ENCODE data around the gene TSHZ2.
A peak's percentile ranks its signal among the peaks of the same experiment; 100 is the strongest.

The TSHZ2 gene, protein sequence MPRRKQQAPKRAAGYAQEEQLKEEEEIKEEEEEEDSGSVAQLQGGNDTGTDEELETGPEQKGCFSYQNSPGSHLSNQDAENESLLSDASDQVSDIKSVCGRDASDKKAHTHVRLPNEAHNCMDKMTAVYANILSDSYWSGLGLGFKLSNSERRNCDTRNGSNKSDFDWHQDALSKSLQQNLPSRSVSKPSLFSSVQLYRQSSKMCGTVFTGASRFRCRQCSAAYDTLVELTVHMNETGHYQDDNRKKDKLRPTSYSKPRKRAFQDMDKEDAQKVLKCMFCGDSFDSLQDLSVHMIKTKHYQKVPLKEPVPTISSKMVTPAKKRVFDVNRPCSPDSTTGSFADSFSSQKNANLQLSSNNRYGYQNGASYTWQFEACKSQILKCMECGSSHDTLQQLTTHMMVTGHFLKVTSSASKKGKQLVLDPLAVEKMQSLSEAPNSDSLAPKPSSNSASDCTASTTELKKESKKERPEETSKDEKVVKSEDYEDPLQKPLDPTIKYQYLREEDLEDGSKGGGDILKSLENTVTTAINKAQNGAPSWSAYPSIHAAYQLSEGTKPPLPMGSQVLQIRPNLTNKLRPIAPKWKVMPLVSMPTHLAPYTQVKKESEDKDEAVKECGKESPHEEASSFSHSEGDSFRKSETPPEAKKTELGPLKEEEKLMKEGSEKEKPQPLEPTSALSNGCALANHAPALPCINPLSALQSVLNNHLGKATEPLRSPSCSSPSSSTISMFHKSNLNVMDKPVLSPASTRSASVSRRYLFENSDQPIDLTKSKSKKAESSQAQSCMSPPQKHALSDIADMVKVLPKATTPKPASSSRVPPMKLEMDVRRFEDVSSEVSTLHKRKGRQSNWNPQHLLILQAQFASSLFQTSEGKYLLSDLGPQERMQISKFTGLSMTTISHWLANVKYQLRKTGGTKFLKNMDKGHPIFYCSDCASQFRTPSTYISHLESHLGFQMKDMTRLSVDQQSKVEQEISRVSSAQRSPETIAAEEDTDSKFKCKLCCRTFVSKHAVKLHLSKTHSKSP (N-terminal part only)

GRCh38 chr20:52972190-52972937 lies at the start of gene TSHZ2:
TSS of gene TSHZ2 (plus strand) at chr20:52972358. CDS start at chr20:52973294, 936 bp downstream.
- peak; percentile 33 for DNase-seq (ENCODE audit: low read depth)

- DNase-seq (ENCODE audit: low read depth) = no peak
These were observed 49.7 kb upstream of the TSHZ2 start for GRCh38 chr20:52922436-52922835.

GRCh38 chr20:52923123-52923937 lies 48.8 kb upstream of the TSHZ2 start:
- DNase-seq (ENCODE audit: low read depth) = no peak

DNA sequence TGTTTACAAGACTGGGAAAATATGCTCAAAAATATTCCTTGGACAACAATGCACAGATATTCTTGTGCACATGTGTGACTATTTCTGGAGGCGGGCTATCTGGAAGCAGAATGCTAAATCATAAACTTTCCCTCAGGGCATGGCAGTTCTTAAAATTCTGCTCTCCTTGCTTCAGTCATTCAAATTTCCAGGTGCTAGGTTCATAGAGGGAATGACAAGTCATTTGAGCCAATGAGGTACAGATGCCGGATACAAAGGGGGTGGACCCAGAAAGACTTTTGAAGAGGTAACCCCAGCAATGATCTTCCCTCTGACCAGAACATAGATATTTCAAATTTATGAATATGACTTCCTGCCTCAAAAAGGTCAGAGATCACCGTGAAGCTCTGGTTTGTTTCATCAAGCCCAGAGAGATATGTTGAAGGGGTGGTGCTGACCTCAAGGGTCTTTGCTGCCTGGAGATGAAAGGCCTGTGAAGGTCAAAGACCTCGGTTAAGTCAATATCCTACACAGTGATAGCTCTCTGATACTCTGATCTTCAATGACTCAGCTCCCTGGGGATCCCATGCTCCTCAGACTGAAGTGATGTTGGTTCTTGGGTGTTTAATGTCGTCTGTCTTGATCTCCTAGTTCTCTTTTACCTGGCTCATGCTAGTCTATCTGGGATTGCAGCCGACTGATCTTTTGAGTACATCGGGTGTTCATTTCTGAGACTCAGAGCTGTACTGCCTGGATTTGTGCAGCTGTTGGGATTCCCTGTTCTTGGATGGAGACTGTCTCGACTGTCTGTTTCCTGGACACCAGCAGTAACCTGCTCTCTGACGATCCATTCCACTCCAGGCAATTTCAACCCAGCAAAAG lies 47.5 kb upstream of the TSHZ2 start:
- DNase-seq (ENCODE audit: low read depth) = no peak

DNA sequence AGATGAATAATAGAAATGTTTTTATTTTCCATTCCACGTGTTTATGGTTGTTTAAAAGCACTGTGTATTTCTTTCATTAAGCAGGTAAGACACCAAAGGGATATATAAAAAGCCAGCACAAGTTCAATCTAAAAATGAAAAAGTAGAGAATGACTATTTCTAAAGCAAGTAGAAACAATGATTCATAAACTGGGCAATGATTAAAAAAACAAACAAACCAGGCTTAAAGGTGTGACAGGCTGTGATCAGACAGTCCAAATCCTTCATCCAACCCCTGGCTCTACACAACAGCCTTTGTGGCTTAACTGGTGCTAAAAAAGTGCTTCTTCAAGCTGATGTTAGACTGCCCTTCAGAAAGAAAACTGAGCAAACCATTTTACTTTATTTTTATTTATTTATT lies 45.7 kb upstream of the TSHZ2 start:
- no peak for DNase-seq (ENCODE audit: low read depth)

- DNase-seq (ENCODE audit: low read depth) = no peak
These were observed 38.3 kb upstream of the TSHZ2 start for GRCh38 chr20:52933867-52934266.

DNA sequence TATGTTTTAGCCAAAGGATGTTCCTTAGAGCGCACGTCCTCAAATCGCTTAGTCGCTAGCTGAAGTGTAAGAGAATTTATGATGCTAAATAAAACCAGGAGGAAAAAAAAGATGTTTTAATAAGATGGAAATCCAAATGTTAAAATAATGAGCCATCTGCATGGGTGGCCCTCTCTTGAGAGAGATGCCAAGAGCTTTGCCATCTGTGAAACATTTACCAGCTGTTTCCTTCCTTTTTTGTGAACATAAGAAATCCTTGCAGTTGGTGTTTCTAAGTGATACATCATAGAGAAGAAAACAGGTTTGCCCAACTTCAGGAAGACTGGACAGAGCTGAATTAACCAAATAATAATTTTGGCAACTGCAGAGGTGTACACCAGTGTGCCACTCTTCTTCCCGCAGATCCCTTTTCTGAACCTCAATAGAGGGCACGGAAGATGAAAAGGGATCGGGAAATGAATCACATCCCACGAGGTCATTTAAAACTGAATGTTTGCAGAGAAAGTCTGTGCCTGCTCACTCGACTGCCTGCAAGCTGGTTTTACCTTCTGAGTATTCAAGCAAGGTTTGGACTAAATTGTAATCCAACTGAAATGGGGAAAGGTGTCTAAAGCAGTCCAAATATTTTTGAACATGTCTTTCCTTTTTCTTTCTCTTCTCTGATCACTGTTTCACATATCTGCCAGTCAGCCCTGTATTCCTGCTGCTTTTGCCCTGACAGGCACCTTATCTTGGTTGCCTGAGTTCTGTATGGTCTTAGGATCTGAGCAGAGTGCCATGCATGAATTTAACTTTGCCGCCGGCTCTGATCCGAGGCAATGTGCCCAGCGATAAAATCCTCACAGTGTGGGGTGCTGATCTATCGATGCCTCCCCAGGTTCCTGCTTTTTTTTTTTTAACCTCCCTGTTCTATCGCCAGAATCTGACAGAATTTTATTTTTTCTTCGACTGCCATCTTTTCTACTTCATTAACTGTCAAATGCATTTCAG lies 35.5 kb upstream of the TSHZ2 start:
- no peak for DNase-seq (ENCODE audit: low read depth)

- DNase-seq (ENCODE audit: low read depth) = no peak
These were observed 34.5 kb upstream of the TSHZ2 start for GRCh38 chr20:52937591-52938100.

GRCh38 chr20:52939141-52939540 lies 33.0 kb upstream of the TSHZ2 start:
- no peak for DNase-seq (ENCODE audit: low read depth)

DNA sequence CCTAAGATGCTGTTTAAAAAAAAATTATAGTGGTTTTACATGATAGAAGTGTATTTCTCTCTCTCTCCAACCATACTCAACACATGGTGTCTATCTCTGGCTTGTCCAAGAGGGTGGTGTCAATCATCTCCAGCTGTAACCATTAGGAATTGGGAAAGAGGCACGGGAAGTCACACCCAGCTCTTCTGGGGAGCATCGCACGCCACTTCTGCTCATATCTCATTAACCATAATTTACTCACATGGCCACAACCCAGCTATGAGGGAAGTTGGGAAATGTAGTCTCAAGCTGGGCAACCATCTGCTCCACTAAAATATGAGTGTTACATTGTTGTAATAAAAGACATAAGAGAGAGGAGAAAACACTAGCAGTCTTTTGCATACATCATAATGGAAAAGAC lies 30.4 kb upstream of the TSHZ2 start:
- DNase-seq (ENCODE audit: low read depth) = no peak

- DNase-seq (ENCODE audit: low read depth) = no peak
These were observed 28.8 kb upstream of the TSHZ2 start for GRCh38 chr20:52943185-52943841.

DNA sequence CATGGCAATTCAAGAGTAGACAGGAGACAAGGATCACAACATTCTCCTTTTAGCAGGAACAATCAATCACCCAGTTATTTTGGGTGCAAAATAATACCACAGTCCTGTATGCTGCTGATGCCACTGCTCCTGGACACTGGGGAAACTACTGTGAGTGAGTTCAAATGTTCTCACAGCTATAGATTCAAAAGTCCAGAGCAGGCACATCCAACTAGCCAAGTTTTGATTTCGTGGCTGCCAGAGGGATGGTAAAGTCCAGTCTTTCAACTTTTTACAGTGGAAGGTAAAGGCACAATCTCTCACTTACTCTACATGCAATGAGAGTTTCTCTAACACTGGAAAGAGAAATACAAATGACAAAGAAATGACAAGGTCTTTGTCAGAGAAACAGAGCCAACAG lies 26.9 kb upstream of the TSHZ2 start:
- no peak for DNase-seq (ENCODE audit: low read depth)

DNA sequence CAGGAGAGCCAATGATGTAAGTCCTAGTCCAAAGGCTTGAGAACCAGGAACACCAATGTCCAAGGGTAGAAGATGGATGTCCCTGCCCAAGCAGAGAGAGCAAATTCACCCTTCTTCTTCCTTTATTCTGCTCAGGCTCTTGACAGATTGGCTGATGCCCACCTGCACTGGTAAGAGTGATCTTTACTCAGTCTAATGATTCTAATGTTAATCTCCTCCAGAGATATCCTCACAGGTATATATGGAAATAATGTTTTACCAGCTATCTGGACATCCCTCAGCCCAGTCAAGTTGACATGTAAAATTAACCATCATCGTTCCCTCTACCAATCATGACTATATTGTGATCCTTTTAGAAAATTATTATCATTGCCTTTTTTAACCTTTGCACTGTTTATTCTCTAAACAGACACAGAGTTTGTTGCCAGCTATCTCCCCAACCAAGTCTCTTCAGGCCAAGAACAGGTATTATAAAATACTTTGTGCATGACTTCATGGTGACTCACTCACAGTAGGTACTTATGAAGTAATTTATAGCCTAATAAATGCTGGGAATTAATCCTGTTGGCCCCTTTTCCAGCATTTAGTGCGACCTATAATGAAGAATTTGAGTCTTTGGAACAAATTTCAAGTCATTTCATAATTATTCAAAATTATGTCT lies 26.2 kb upstream of the TSHZ2 start:
- DNase-seq (ENCODE audit: low read depth) = no peak

DNA sequence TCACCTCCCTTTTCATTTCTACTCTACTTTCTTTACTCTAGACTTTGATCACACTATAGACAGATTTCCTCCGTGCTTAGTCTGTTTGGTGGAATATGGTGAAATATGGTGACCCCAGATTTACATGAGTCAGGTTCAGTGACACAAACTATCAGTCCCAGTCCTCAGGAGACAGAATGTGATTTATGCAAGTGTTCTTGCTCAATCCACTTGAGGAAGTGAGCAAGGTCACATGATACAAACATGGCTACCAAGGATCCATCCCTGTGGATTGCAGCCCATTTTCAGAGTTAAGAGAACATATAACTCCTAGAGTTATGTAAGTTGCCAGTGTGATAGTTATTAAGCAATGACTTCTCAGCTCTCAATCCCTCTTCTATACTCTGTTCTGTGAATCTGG lies 23.7 kb upstream of the TSHZ2 start:
- no peak for DNase-seq (ENCODE audit: low read depth)

DNA sequence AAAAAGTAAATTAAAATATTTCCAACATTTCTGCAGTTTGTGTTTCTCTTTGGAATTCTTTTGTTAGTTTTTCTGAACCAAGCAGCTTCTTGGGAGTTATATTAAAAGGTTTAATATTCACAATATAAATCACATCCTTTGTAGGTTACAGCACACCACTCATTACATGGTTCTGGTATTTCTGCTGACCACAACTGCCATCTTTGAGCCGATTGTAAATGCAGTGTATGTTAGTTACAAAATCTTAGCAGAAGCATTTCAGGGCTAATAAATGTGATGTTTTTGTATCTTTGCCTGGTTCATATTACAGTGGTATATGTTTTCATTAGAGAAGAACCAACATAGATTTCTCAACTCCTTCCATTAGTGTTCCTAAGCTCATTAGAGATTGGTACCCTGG lies 19.1 kb upstream of the TSHZ2 start:
- DNase-seq (ENCODE audit: low read depth) = no peak

- DNase-seq (ENCODE audit: low read depth) = no peak
These were observed 17.3 kb upstream of the TSHZ2 start for GRCh38 chr20:52954849-52955248.

DNA sequence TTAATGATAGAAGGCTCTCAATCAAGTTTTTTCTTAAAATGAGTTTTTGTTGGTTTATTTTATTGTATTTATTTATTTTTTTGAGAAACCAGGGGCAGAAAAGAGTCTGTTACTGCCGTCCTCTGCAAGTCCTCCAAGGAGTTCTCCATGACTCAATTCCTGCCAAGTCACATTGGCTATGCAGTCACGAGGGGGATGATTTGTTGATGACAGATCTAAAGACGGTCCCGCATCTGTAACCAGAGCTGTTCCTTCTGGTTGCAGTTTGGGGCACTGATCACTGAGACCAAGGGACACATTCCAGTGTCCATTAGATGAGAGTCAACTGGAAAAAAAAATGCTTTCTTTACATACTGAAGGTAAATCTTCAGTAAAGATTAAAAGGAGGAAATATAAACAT lies 13.9 kb upstream of the TSHZ2 start:
- DNase-seq (ENCODE audit: low read depth) = no peak

- DNase-seq (ENCODE audit: low read depth) = no peak
These were observed 13.0 kb upstream of the TSHZ2 start for GRCh38 chr20:52959125-52959524.

All from activated T-cell treated with anti-CD3 and anti-CD28 coated beads for 1 hour (primary cell).